Activated T-helper 2 cell treated with anti-CD3 and anti-CD28 coated beads, Interferon-gamma antibody, Interleukin-2, Interleukin-4, amounts not matched to agents 10 μg/mL and 5 μg/mL and 100 μg/mL, durations not matched to agents 14 hours and 24 hours and 36 hours (primary cell): ENCODE results near the gene ZNF337. TPM values are rescaled to one million over a fixed set of nuclear protein-coding genes. Genes with fewer than 3 reads are reported as not detected.
"Not testable (repeated sequence)": the region's sequence is repeated elsewhere in the genome, so short reads cannot be mapped to it uniquely, and the experiment has no call there.

ENCODE experiments used
- DNase-seq: peaks from one replicate; pipeline ENCODE4 v3.0.0; 2021; ENCODE audit warnings: low spot score
- H3K27ac Mint-ChIP-seq: one replicate; pipeline ENCODE4 v1.8.0; 2021; ENCODE audit warnings: mixed read lengths
- H3K27me3 Mint-ChIP-seq: one replicate; pipeline ENCODE4 v1.8.0; 2021; ENCODE audit warnings: low read depth, mixed read lengths
- H3K36me3 Mint-ChIP-seq: one replicate; pipeline ENCODE4 v1.8.0; 2021; ENCODE audit warnings: low read depth, mixed read lengths
- H3K4me1 Mint-ChIP-seq: one replicate; pipeline ENCODE4 v1.8.0; 2021; ENCODE audit warnings: low read depth, mixed read lengths
- H3K4me3 Mint-ChIP-seq: one replicate; pipeline ENCODE4 v1.8.0; 2021; ENCODE audit warnings: low read depth, mild to moderate bottlenecking, moderate library complexity, mixed read lengths
- H3K9me3 Mint-ChIP-seq: one replicate; pipeline ENCODE4 v1.8.0; 2021; ENCODE audit warnings: mixed read lengths
- intact Hi-C: fragments of 100-400 bp; cut with micrococcal nuclease; formaldehyde crosslinking; loops from one replicate; pipeline ENCODE4 v1.15.1; 2023
- total RNA-seq: library from RNA; stranded (reverse); gene quantifications from 2 replicates; pipeline ENCODE4 v1.2.3, GENCODE V29; 2022

ZNF337 gene
- total RNA-seq, 1 donor from 2014 or later, result 13.3 TPM

- Mint-ChIP-seq H3K4me3 (no peak overlapping the region), H3K4me1 (peaks cover 11% of the 10 kb centered on the region), H3K9me3 (peaks cover 6% of the 10 kb centered on the region), H3K36me3 (peaks cover 38% of the 10 kb centered on the region), H3K27me3 (no peaks in the 10 kb centered on the region), H3K27ac (no peak overlapping the region)
- intact Hi-C loops, result no loop called here
- DNase-seq, result no peak
These were observed 10.3 kb downstream of the ZNF337 start for GRCh38 chr20:25686081-25687067.

- Mint-ChIP-seq H3K4me1 (peaks cover 8% of the 10 kb centered on the region), H3K36me3 (peaks cover 38% of the 10 kb centered on the region), H3K4me3 (no peak overlapping the region), H3K27ac (no peak overlapping the region), H3K27me3 (no peaks in the 10 kb centered on the region), H3K9me3 (peaks cover 6% of the 10 kb centered on the region)
- intact Hi-C loops, result no loop called here
- no peak for DNase-seq
These were observed 11.2 kb downstream of the ZNF337 start for GRCh38 chr20:25685276-25686080.

GRCh38 chr20:25683826-25684225, 12.8 kb downstream of the ZNF337 start:
- H3K27ac Mint-ChIP-seq, DNase-seq, H3K9me3 Mint-ChIP-seq, H3K27me3 Mint-ChIP-seq, H3K4me3 Mint-ChIP-seq, intact Hi-C loops, H3K4me1 Mint-ChIP-seq: not testable (repeated sequence)
- H3K36me3 Mint-ChIP-seq, result peaks cover 44% of the 10 kb centered on the region

GRCh38 chr20:25683050-25683449, 13.6 kb downstream of the ZNF337 start:
- H3K4me3 Mint-ChIP-seq, result no peak overlapping the region
- peaks cover 51% of the 10 kb centered on the region for H3K36me3 Mint-ChIP-seq
- peaks cover 6% of the 10 kb centered on the region for H3K9me3 Mint-ChIP-seq
- intact Hi-C loops, result no loop called here
- DNase-seq, result no peak
- H3K27ac Mint-ChIP-seq, result no peak overlapping the region
- no peaks in the 10 kb centered on the region for H3K27me3 Mint-ChIP-seq
- peaks cover 5% of the 10 kb centered on the region for H3K4me1 Mint-ChIP-seq

GRCh38 chr20:25676164-25676809, 20.4 kb downstream of the ZNF337 start:
- H3K27ac Mint-ChIP-seq, result no peak overlapping the region
- intact Hi-C loops, result no loop called here
- peaks cover 75% of the 10 kb centered on the region for H3K36me3 Mint-ChIP-seq
- H3K27me3 Mint-ChIP-seq, result no peaks in the 10 kb centered on the region
- no peak for DNase-seq
- peaks cover 7% of the 10 kb centered on the region for H3K4me1 Mint-ChIP-seq
- H3K9me3 Mint-ChIP-seq, result no peaks in the 10 kb centered on the region
- H3K4me3 Mint-ChIP-seq, result no peak overlapping the region

GRCh38 chr20:25675161-25675560, 21.5 kb downstream of the ZNF337 start:
- no peak for DNase-seq
- Mint-ChIP-seq H3K9me3 (no peaks in the 10 kb centered on the region), H3K27me3 (no peaks in the 10 kb centered on the region), H3K36me3 (peaks cover 70% of the 10 kb centered on the region), H3K4me3 (no peak overlapping the region), H3K27ac (no peak overlapping the region), H3K4me1 (peaks cover 7% of the 10 kb centered on the region)
- intact Hi-C loops, result no loop called here

GRCh38 chr20:25672659-25673235, 23.9 kb downstream of the ZNF337 start:
- no peaks in the 10 kb centered on the region for H3K9me3 Mint-ChIP-seq
- H3K36me3 Mint-ChIP-seq, result peaks cover 50% of the 10 kb centered on the region
- H3K4me3 Mint-ChIP-seq, result no peak overlapping the region
- DNase-seq, result no peak
- intact Hi-C loops, result no loop called here
- H3K4me1 Mint-ChIP-seq, result peaks cover 7% of the 10 kb centered on the region
- no peaks in the 10 kb centered on the region for H3K27me3 Mint-ChIP-seq
- H3K27ac Mint-ChIP-seq, result no peak overlapping the region

GRCh38 chr20:25669826-25670422, 26.7 kb downstream of the ZNF337 start:
- H3K36me3 Mint-ChIP-seq, result peaks cover 25% of the 10 kb centered on the region
- no peak for DNase-seq
- H3K4me1 Mint-ChIP-seq, result no peaks in the 10 kb centered on the region
- H3K9me3 Mint-ChIP-seq, result no peaks in the 10 kb centered on the region
- intact Hi-C loops, result no loop called here
- no peaks in the 10 kb centered on the region for H3K27me3 Mint-ChIP-seq
- H3K4me3 Mint-ChIP-seq, result no peak overlapping the region
- no peak overlapping the region for H3K27ac Mint-ChIP-seq

GRCh38 chr20:25668446-25668845, 28.2 kb downstream of the ZNF337 start:
- no peak overlapping the region for H3K27ac Mint-ChIP-seq
- no peaks in the 10 kb centered on the region for H3K4me1 Mint-ChIP-seq
- DNase-seq, result no peak
- no peaks in the 10 kb centered on the region for H3K27me3 Mint-ChIP-seq
- H3K9me3 Mint-ChIP-seq, result no peaks in the 10 kb centered on the region
- intact Hi-C loops, result no loop called here
- no peak overlapping the region for H3K4me3 Mint-ChIP-seq
- peaks cover 11% of the 10 kb centered on the region for H3K36me3 Mint-ChIP-seq

GRCh38 chr20:25659999-25660398, 36.7 kb downstream of the ZNF337 start:
- no peaks in the 10 kb centered on the region for H3K27me3 Mint-ChIP-seq
- DNase-seq, result no peak
- H3K4me1 Mint-ChIP-seq, result peaks cover 10% of the 10 kb centered on the region
- H3K9me3 Mint-ChIP-seq, result no peaks in the 10 kb centered on the region
- intact Hi-C loops, result no loop called here
- H3K4me3 Mint-ChIP-seq, result no peak overlapping the region
- no peak overlapping the region for H3K27ac Mint-ChIP-seq
- peaks cover 7% of the 10 kb centered on the region for H3K36me3 Mint-ChIP-seq

GRCh38 chr20:25654487-25654886, 42.2 kb downstream of the ZNF337 start:
- DNase-seq, result no peak
- peaks cover 6% of the 10 kb centered on the region for H3K36me3 Mint-ChIP-seq
- H3K27ac Mint-ChIP-seq, result no peak overlapping the region
- H3K27me3 Mint-ChIP-seq, result no peaks in the 10 kb centered on the region
- H3K4me1 Mint-ChIP-seq, result peaks cover 7% of the 10 kb centered on the region
- no peaks in the 10 kb centered on the region for H3K9me3 Mint-ChIP-seq
- intact Hi-C loops, result no loop called here
- H3K4me3 Mint-ChIP-seq, result no peak overlapping the region

- DNase-seq, H3K36me3 Mint-ChIP-seq, H3K27ac Mint-ChIP-seq, H3K9me3 Mint-ChIP-seq, intact Hi-C loops, H3K4me1 Mint-ChIP-seq, H3K27me3 Mint-ChIP-seq, H3K4me3 Mint-ChIP-seq: not testable (repeated sequence)
These were observed 43.8 kb downstream of the ZNF337 start for GRCh38 chr20:25652866-25653265.
